ENCODE data around the gene DNASE1L2.

DNA sequence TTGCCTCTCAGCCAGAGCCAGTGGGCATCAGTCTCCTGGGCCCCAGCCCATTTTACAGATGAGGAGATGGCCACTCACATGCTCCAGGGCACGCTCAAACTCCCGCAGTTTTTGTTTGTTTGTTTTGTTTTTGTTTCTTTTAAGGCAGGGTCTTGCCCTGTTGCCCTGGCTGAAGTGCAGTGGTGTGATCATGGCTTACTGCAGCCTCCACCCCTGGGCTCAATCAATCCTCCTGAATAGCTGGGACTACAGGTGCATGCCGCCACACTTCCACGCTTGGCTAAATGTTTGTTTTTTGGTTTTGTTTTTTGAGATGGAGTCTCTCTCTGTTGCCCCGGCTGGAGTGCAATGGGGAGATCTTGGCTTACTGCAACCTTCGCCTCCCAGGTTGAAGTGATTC, 9.3 kb upstream of the DNASE1L2 start:
- TF ChIP-seq, protein P1, sequence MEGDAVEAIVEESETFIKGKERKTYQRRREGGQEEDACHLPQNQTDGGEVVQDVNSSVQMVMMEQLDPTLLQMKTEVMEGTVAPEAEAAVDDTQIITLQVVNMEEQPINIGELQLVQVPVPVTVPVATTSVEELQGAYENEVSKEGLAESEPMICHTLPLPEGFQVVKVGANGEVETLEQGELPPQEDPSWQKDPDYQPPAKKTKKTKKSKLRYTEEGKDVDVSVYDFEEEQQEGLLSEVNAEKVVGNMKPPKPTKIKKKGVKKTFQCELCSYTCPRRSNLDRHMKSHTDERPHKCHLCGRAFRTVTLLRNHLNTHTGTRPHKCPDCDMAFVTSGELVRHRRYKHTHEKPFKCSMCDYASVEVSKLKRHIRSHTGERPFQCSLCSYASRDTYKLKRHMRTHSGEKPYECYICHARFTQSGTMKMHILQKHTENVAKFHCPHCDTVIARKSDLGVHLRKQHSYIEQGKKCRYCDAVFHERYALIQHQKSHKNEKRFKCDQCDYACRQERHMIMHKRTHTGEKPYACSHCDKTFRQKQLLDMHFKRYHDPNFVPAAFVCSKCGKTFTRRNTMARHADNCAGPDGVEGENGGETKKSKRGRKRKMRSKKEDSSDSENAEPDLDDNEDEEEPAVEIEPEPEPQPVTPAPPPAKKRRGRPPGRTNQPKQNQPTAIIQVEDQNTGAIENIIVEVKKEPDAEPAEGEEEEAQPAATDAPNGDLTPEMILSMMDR (conservative IDR thresholded peaks at IDR 0.05), result no peak
- no peak for TF ChIP-seq ZFX (IDR thresholded peaks at IDR 0.05)

Measured in C4-2B (cell line).